CD4-positive, CD25-positive, alpha-beta regulatory T cell (primary cell): Measurements from ENCODE around the gene SNTB2. TPM values are rescaled to one million over a fixed set of nuclear protein-coding genes. Genes with fewer than 3 reads are reported as not detected.

Experiments
- ATAC-seq, 2 donors: fragments of 150-1000 bp; cut with Tn5 transposase; one replicate each; pipeline ENCODE4 v1.10.0; 2021; ENCODE audit warnings: low read depth in 2 of 2, moderate number of reproducible peaks in 2 of 2, moderate library complexity in 1 of 2
- DNase-seq, 3 donors: peaks; one replicate each; pipeline versions ENCODE4 v3.0.0 to v3.0.0-alpha.2; 2012 to 2022; ENCODE audit warnings: mixed read lengths in 1 of 3
- H3K27ac ChIP-seq: one replicate; pipeline ENCODE4 v1.7.0; 2013; ENCODE audit warnings: mild to moderate bottlenecking, low read length; ENCODE audit not compliant: insufficient read depth, poor library complexity, severe bottlenecking
- H3K27me3 ChIP-seq: one replicate; pipeline ENCODE4 v1.7.0; 2013; ENCODE audit warnings: low read length; ENCODE audit not compliant: control insufficient read depth, insufficient read depth
- H3K36me3 ChIP-seq: one replicate; pipeline ENCODE4 v1.7.0; 2013; ENCODE audit warnings: mild to moderate bottlenecking, low read length, moderate library complexity; ENCODE audit not compliant: control insufficient read depth, insufficient read depth
- H3K4me1 ChIP-seq: 2 replicates; pipeline ENCODE4 v1.7.0; 2013; ENCODE audit warnings: mild to moderate bottlenecking, low read length; ENCODE audit not compliant: insufficient read depth, control insufficient read depth, poor library complexity, severe bottlenecking
- H3K4me3 ChIP-seq: one replicate; pipeline ENCODE4 v1.7.0; 2013; ENCODE audit warnings: low read depth, mild to moderate bottlenecking, low read length, moderate library complexity
- H3K9me3 ChIP-seq, 2 experiments: 1 replicate in 1 of 2; 2 replicates in 1 of 2; pipeline ENCODE4 v1.7.0; 2013; ENCODE audit warnings: low read length in 2 of 2, mild to moderate bottlenecking in 1 of 2, moderate library complexity in 1 of 2; ENCODE audit not compliant: control insufficient read depth in 2 of 2
- H3K27ac Mint-ChIP-seq, 3 donors: one replicate each; pipeline ENCODE4 v1.8.0; 2020 to 2022; ENCODE audit warnings: mild to moderate bottlenecking in 3 of 3, mixed read lengths in 3 of 3, moderate library complexity in 2 of 3
- H3K27me3 Mint-ChIP-seq: one replicate; pipeline ENCODE4 v1.8.0; 2022; ENCODE audit warnings: mild to moderate bottlenecking, mixed read lengths
- H3K36me3 Mint-ChIP-seq: one replicate; pipeline ENCODE4 v1.8.0; 2020; ENCODE audit warnings: mixed read lengths
- H3K4me1 Mint-ChIP-seq, 4 donors: one replicate each; pipeline ENCODE4 v1.8.0; 2020 to 2022; ENCODE audit warnings: mixed read lengths in 4 of 4, mild to moderate bottlenecking in 1 of 4
- H3K4me3 Mint-ChIP-seq, 4 donors: one replicate each; pipeline ENCODE4 v1.8.0; 2020 to 2022; ENCODE audit warnings: mild to moderate bottlenecking in 4 of 4, mixed read lengths in 4 of 4, moderate library complexity in 3 of 4
- H3K9me3 Mint-ChIP-seq, 7 donors: one replicate each; pipeline ENCODE4 v1.8.0; 2020 to 2022; ENCODE audit warnings: mixed read lengths in 7 of 7, mild to moderate bottlenecking in 3 of 7, moderate library complexity in 2 of 7
- polyA plus RNA-seq, 4 donors: library from polyadenylated mRNA; unstranded; fragments of 300-500 nt; fragmentation: Illumina TruSeq; gene quantifications; one replicate each; pipeline ENCODE4 v1.2.3, GENCODE V29; 2021
- total RNA-seq: library from RNA; stranded (reverse); gene quantifications from one replicate; pipeline ENCODE4 v1.2.3, GENCODE V29; 2022

SNTB2 gene
- total and polyA plus RNA-seq, 5 donors from 2014 or later = 5.9 to 25.9 (median 7.7) TPM

- ATAC-seq (peak; percentile 86 to 88), DNase-seq (peak; percentile 88 to 97 (median 92))
- peak within 1 kb of the TSS; percentile 98 to 99 (median 99) for H3K27ac Mint-ChIP-seq
- peaks cover 25% of the 10 kb centered on the region for H3K36me3 Mint-ChIP-seq
- Histone ChIP-seq H3K9me3 (no peaks in the 10 kb centered on the region), H3K36me3 (peaks cover 49% of the 10 kb centered on the region), H3K27me3 (no peaks in the 10 kb centered on the region), H3K4me1 (peaks cover 29% of the 10 kb centered on the region), H3K4me3 (peak within 1 kb of the TSS; percentile 92), H3K27ac (peak within 1 kb of the TSS; percentile 89)
- no peaks in the 10 kb centered on the region for H3K9me3 Mint-ChIP-seq
- H3K4me3 Mint-ChIP-seq = peak within 1 kb of the TSS; percentile 94 to 99 (median 98)
- peaks cover 11 to 69% (median 50%) of the 10 kb centered on the region in 4 donors for H3K4me1 Mint-ChIP-seq
- H3K27me3 Mint-ChIP-seq = peaks cover 5% of the 10 kb centered on the region
These were observed 152.5 kb downstream of the SNTB2 start, which contains the start of the genes COG8 and NIP7 for GRCh38 chr16:69339289-69340094. Gene COG8, minus strand, starts transcription at chr16:69339564. Its CDS starts 12 bp downstream, at chr16:69339552. Gene NIP7, plus strand, starts transcription at chr16:69339772. Its CDS starts 58 bp downstream, at chr16:69339830.

- ATAC-seq (no peak), DNase-seq (peak in 1 of 3 donors; percentile 15)
- no peaks in the 10 kb centered on the region for H3K9me3 ChIP-seq
- H3K27me3 ChIP-seq = no peaks in the 10 kb centered on the region
- peak overlapping the region; percentile 98 to 99 (median 99) for H3K27ac Mint-ChIP-seq
- peaks cover 11 to 65% (median 48%) of the 10 kb centered on the region in 4 donors for H3K4me1 Mint-ChIP-seq
- peak overlapping the region; percentile 94 to 99 (median 98) for H3K4me3 Mint-ChIP-seq
- peak overlapping the region; percentile 92 for H3K4me3 ChIP-seq
- H3K27ac ChIP-seq = peak overlapping the region; percentile 89
- peaks cover 29% of the 10 kb centered on the region for H3K4me1 ChIP-seq
- H3K9me3 Mint-ChIP-seq = no peaks in the 10 kb centered on the region
- H3K36me3 ChIP-seq = peaks cover 43% of the 10 kb centered on the region
- peaks cover 21% of the 10 kb centered on the region for H3K36me3 Mint-ChIP-seq
- peaks cover 5% of the 10 kb centered on the region for H3K27me3 Mint-ChIP-seq
These were observed 153.2 kb downstream of the SNTB2 start for GRCh38 chr16:69340095-69340644.

- Mint-ChIP-seq H3K27me3 (peaks cover 5% of the 10 kb centered on the region), H3K27ac (no peak overlapping the region), H3K4me3 (no peak overlapping the region), H3K4me1 (peaks cover 0 to 34% (median 26%) of the 10 kb centered on the region in 4 donors), H3K9me3 (no peaks in the 10 kb centered on the region), H3K36me3 (peaks cover 10% of the 10 kb centered on the region)
- DNase-seq (no peak), ATAC-seq (no peak)
- Histone ChIP-seq H3K4me1 (peaks cover 16% of the 10 kb centered on the region), H3K27ac (no peak overlapping the region), H3K4me3 (no peak overlapping the region), H3K9me3 (no peaks in the 10 kb centered on the region), H3K36me3 (peaks cover 31% of the 10 kb centered on the region), H3K27me3 (no peaks in the 10 kb centered on the region)
These were observed 157.2 kb downstream of the SNTB2 start for GRCh38 chr16:69344171-69344570.

GRCh38 chr16:69345923-69346322 is 159.0 kb downstream of the SNTB2 start:
- no peak overlapping the region for H3K4me3 ChIP-seq
- H3K27ac Mint-ChIP-seq = no peak overlapping the region
- H3K36me3 ChIP-seq = peaks cover 37% of the 10 kb centered on the region
- H3K27ac ChIP-seq = no peak overlapping the region
- peaks cover 14% of the 10 kb centered on the region for H3K36me3 Mint-ChIP-seq
- no peak overlapping the region for H3K4me3 Mint-ChIP-seq
- H3K27me3 Mint-ChIP-seq = no peaks in the 10 kb centered on the region
- H3K4me1 ChIP-seq = peaks cover 6% of the 10 kb centered on the region
- no peaks in the 10 kb centered on the region for H3K27me3 ChIP-seq
- DNase-seq (no peak), ATAC-seq (no peak)
- H3K9me3 ChIP-seq = no peaks in the 10 kb centered on the region
- no peaks in the 10 kb centered on the region for H3K9me3 Mint-ChIP-seq
- peaks cover 0 to 17% (median 15%) of the 10 kb centered on the region in 4 donors for H3K4me1 Mint-ChIP-seq

- Histone ChIP-seq H3K27ac (no peak overlapping the region), H3K4me1 (peaks cover 6% of the 10 kb centered on the region), H3K36me3 (peaks cover 30% of the 10 kb centered on the region), H3K27me3 (no peaks in the 10 kb centered on the region), H3K4me3 (no peak overlapping the region), H3K9me3 (no peaks in the 10 kb centered on the region)
- no peaks in the 10 kb centered on the region for H3K9me3 Mint-ChIP-seq
- ATAC-seq = no peak
- H3K36me3 Mint-ChIP-seq = peaks cover 15% of the 10 kb centered on the region
- no peak for DNase-seq
- H3K4me3 Mint-ChIP-seq = no peak overlapping the region
- H3K4me1 Mint-ChIP-seq = peaks cover 0 to 10% (median 8%) of the 10 kb centered on the region in 4 donors
- no peaks in the 10 kb centered on the region for H3K27me3 Mint-ChIP-seq
- no peak overlapping the region for H3K27ac Mint-ChIP-seq
These were observed 159.7 kb downstream of the SNTB2 start for GRCh38 chr16:69346683-69347082.

GRCh38 chr16:69348222-69348621 is 161.3 kb downstream of the SNTB2 start:
- no peak for ATAC-seq
- Histone ChIP-seq H3K4me3 (no peak overlapping the region), H3K27me3 (no peaks in the 10 kb centered on the region), H3K9me3 (no peaks in the 10 kb centered on the region), H3K36me3 (peaks cover 20% of the 10 kb centered on the region), H3K4me1 (no peaks in the 10 kb centered on the region), H3K27ac (no peak overlapping the region)
- peaks cover 10% of the 10 kb centered on the region for H3K36me3 Mint-ChIP-seq
- DNase-seq = no peak
- H3K4me1 Mint-ChIP-seq = peaks cover 0 to 4% (median 2%) of the 10 kb centered on the region in 4 donors
- no peaks in the 10 kb centered on the region for H3K9me3 Mint-ChIP-seq
- no peaks in the 10 kb centered on the region for H3K27me3 Mint-ChIP-seq
- H3K4me3 Mint-ChIP-seq = no peak overlapping the region
- no peak overlapping the region for H3K27ac Mint-ChIP-seq

GRCh38 chr16:69349536-69349935 is 162.6 kb downstream of the SNTB2 start:
- no peak overlapping the region for H3K4me3 ChIP-seq
- ATAC-seq = no peak

More at GRCh38 chr16:69349536-69349935, 162.6 kb downstream of the SNTB2 start:
- Mint-ChIP-seq H3K4me1 (peaks cover 0 to 4% (median 0%) of the 10 kb centered on the region in 4 donors), H3K27me3 (no peaks in the 10 kb centered on the region), H3K4me3 (no peak overlapping the region), H3K27ac (peak overlapping the region in 1 of 3 donors; percentile 26), H3K9me3 (no peaks in the 10 kb centered on the region), H3K36me3 (peaks cover 8% of the 10 kb centered on the region)
- no peaks in the 10 kb centered on the region for H3K9me3 ChIP-seq
- H3K27me3 ChIP-seq = no peaks in the 10 kb centered on the region
- no peaks in the 10 kb centered on the region for H3K4me1 ChIP-seq
- H3K36me3 ChIP-seq = peaks cover 15% of the 10 kb centered on the region
- DNase-seq = no peak
- H3K27ac ChIP-seq = no peak overlapping the region
